ENCODE results near the gene SAPCD1. TPM values are rescaled to one million over a fixed set of nuclear protein-coding genes. Genes with fewer than 3 reads are reported as not detected.

SAPCD1 gene
- total and polyA plus RNA-seq, 4 donors = 1.3 to 6.3 (median 3.1) TPM

- peak; percentile 63 for ATAC-seq (ENCODE audit: insufficient read depth, low FRiP score)
- 11 to 17% methylated on average over 15 of the region's 15 CpGs for whole genome bisulfite sequencing, 2 donors
- Histone ChIP-seq H3K36me3 (ENCODE audit: control insufficient read depth in 4 of 4, insufficient read depth in 4 of 4, low read length in 4 of 4) (peaks cover 0 to 33% (median 13%) of the 10 kb centered on the region in 4 donors), H3K9ac (ENCODE audit: insufficient read depth in 1 of 2, low read length in 2 of 2) (no peak within 1 kb of the TSS), H3K27ac (ENCODE audit: low read depth in 1 of 2, low read length in 1 of 2) (peak within 1 kb of the TSS; percentile 49 to 57), H3K27me3 (ENCODE audit: control insufficient read depth in 3 of 3, insufficient read depth in 3 of 3, low read length in 2 of 3) (no peaks in the 10 kb centered on the region), H3K4me1 (ENCODE audit: control insufficient read depth in 5 of 5, insufficient read depth in 5 of 5, low read length in 5 of 5) (peaks cover 0 to 9% (median 0%) of the 10 kb centered on the region in 5 donors), H3K4me3 (no peak within 1 kb of the TSS), H3K9me3 (ENCODE audit: control insufficient read depth in 4 of 4, insufficient read depth in 3 of 4, low read length in 3 of 4) (no peaks in the 10 kb centered on the region)
- no peak for TF ChIP-seq CTCF (IDR thresholded peaks at IDR 0.05; ENCODE audit: control extremely low read depth, extremely low read depth)
- DNase-seq = peak; percentile 42 to 74 (median 57)
These were observed 14.7 kb downstream of the SAPCD1 start, which contains the start of gene VWA7 for GRCh38 chr6:31776989-31777666. TSS of gene VWA7 (minus strand) at chr6:31777328. CDS start at chr6:31776779, 549 bp downstream.

- no peaks in the 10 kb centered on the region for H3K9me3 ChIP-seq (ENCODE audit: control insufficient read depth in 4 of 4, insufficient read depth in 3 of 4, low read length in 3 of 4)
- no peak overlapping the region for H3K4me3 ChIP-seq
- peaks cover 0 to 9% (median 0%) of the 10 kb centered on the region in 5 donors for H3K4me1 ChIP-seq (ENCODE audit: control insufficient read depth in 5 of 5, insufficient read depth in 5 of 5, low read length in 5 of 5)
- no peak overlapping the region for H3K9ac ChIP-seq (ENCODE audit: insufficient read depth in 1 of 2, low read length in 2 of 2)
- peak overlapping the region; percentile 49 to 57 for H3K27ac ChIP-seq (ENCODE audit: low read depth in 1 of 2, low read length in 1 of 2)
- no peaks in the 10 kb centered on the region for H3K27me3 ChIP-seq (ENCODE audit: control insufficient read depth in 3 of 3, insufficient read depth in 3 of 3, low read length in 2 of 3)
- no peak for ATAC-seq (ENCODE audit: insufficient read depth, low FRiP score)
- TF ChIP-seq CTCF (IDR thresholded peaks at IDR 0.05; ENCODE audit: control extremely low read depth, extremely low read depth) = no peak
- peaks cover 2 to 38% (median 16%) of the 10 kb centered on the region in 4 donors for H3K36me3 ChIP-seq (ENCODE audit: control insufficient read depth in 4 of 4, insufficient read depth in 4 of 4, low read length in 4 of 4)
- no peak for DNase-seq
- WGBS, 2 donors = 91 to 99% methylated on average over 5 of the region's 5 CpGs
These were observed 15.2 kb downstream of the SAPCD1 start for GRCh38 chr6:31777667-31778050.

- ATAC-seq (ENCODE audit: insufficient read depth, low FRiP score) (no peak), DNase-seq (no peak)
- no peak for TF ChIP-seq CTCF (IDR thresholded peaks at IDR 0.05; ENCODE audit: control extremely low read depth, extremely low read depth)
- H3K4me1 ChIP-seq (ENCODE audit: control insufficient read depth in 5 of 5, insufficient read depth in 5 of 5, low read length in 5 of 5) = peaks cover 0 to 9% (median 0%) of the 10 kb centered on the region in 5 donors
- no peak overlapping the region for H3K27ac ChIP-seq (ENCODE audit: low read depth in 1 of 2, low read length in 1 of 2)
- WGBS, 2 donors = 89 to 94% methylated on average over 5 of the region's 5 CpGs
- no peaks in the 10 kb centered on the region for H3K9me3 ChIP-seq (ENCODE audit: control insufficient read depth in 4 of 4, insufficient read depth in 3 of 4, low read length in 3 of 4)
- H3K27me3 ChIP-seq (ENCODE audit: control insufficient read depth in 3 of 3, insufficient read depth in 3 of 3, low read length in 2 of 3) = no peaks in the 10 kb centered on the region
- H3K4me3 ChIP-seq = no peak overlapping the region
- peaks cover 3 to 42% (median 18%) of the 10 kb centered on the region in 4 donors for H3K36me3 ChIP-seq (ENCODE audit: control insufficient read depth in 4 of 4, insufficient read depth in 4 of 4, low read length in 4 of 4)
- no peak overlapping the region for H3K9ac ChIP-seq (ENCODE audit: insufficient read depth in 1 of 2, low read length in 2 of 2)
These were observed 15.7 kb downstream of the SAPCD1 start for GRCh38 chr6:31778193-31778592.

All from lung (tissue), 12 donors.